DMS153 treated with DMSO at 0.1 percent for 48 hours (cell line): Measurements from ENCODE around the gene SBNO2.

Experiments used
- DNase-seq: peaks from one replicate; lab custom pipeline; 2025; ENCODE audit not compliant: unreplicated experiment; lab: John Stamatoyannopoulos, UW

SBNO2 gene

GRCh38 chr19:1154731-1155351 is 19.2 kb downstream of the SBNO2 start:
- DNase-seq: no peak

GRCh38 chr19:1153891-1154730 is 20.0 kb downstream of the SBNO2 start:
- DNase-seq: no peak

GRCh38 chr19:1151917-1152587 is 22.0 kb downstream of the SBNO2 start:
- no peak for DNase-seq

- no peak for DNase-seq
Measured at GRCh38 chr19:1151037-1151724, 22.9 kb downstream of the SBNO2 start.

GRCh38 chr19:1150333-1151036 is 23.6 kb downstream of the SBNO2 start:
- DNase-seq: no peak

- no peak for DNase-seq
Measured at GRCh38 chr19:1149259-1150045, 24.6 kb downstream of the SBNO2 start.

GRCh38 chr19:1147934-1148549 is 26.0 kb downstream of the SBNO2 start:
- no peak for DNase-seq

GRCh38 chr19:1146858-1147780 is 26.9 kb downstream of the SBNO2 start:
- no peak for DNase-seq

- DNase-seq: no peak
Measured at GRCh38 chr19:1146412-1146699, 27.7 kb downstream of the SBNO2 start.

GRCh38 chr19:1145635-1146411 is 28.2 kb downstream of the SBNO2 start:
- DNase-seq: no peak

GRCh38 chr19:1144741-1145140 is 29.3 kb downstream of the SBNO2 start:
- no peak for DNase-seq

GRCh38 chr19:1143828-1144399 is 30.2 kb downstream of the SBNO2 start:
- DNase-seq: no peak

- no peak for DNase-seq
Measured at GRCh38 chr19:1141944-1142343, 32.1 kb downstream of the SBNO2 start.

- no peak for DNase-seq
Measured at GRCh38 chr19:1140272-1141027, 33.6 kb downstream of the SBNO2 start.

GRCh38 chr19:1139126-1139525 is 34.9 kb downstream of the SBNO2 start:
- no peak for DNase-seq

GRCh38 chr19:1138121-1138520 is 35.9 kb downstream of the SBNO2 start:
- no peak for DNase-seq
